Measurements from ENCODE around the gene ATP9B.

GRCh38 chr18:79394534-79395307 lies 325.5 kb downstream of the ATP9B start:
- TF ChIP-seq TAF1 (IDR thresholded peaks at IDR 0.05; ENCODE audit: borderline replicate concordance, insufficient read depth, low read length) (no peak), REST (IDR thresholded peaks at IDR 0.05; ENCODE audit: insufficient read depth in 1 of 2, low read depth in 2 of 2, low read length in 2 of 2) (no peak)
